GF-D8 (cell line): ENCODE data around the gene AMN1.

Experiments used
- DNase-seq: peaks from one replicate; lab custom pipeline; 2025; lab: John Stamatoyannopoulos, UW

Gene AMN1

DNA sequence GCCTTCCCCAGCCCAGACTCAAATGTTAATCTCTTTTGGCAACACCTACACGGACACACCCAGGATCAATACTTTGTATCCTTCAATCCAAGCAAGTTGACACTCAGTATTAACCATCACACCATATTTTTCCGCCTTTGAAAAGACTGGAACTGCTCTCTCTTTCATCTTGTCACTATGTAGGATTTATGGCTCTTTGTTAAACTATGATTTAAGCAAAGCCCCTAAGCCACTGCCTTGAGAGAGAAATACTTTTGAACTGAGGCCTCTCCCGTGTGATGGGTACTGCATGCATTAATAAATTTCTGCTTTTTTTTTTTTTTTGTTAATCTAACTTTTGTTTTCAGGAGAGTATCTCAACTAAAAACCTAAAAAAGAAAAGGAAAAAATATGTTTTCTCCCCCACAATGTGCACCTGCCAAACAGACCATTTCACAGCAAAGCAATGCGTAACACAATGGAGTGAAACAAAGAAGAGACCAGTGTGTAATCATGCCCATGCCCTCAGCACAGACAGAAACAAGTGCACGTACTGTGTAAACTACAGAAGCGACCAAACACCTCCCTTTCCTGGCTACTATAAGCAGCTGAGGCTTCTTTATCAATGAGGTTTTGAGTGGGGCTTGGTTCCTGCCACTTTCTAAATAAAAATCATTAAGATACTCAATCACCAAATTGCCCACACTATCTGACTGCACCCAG lies 97.6 kb downstream of the AMN1 start:
- no peak for DNase-seq

GRCh38 chr12:31629756-31630732 lies 98.8 kb downstream of the AMN1 start:
- no peak for DNase-seq

GRCh38 chr12:31627456-31628054 lies 101.3 kb downstream of the AMN1 start:
- DNase-seq, result no peak

DNA sequence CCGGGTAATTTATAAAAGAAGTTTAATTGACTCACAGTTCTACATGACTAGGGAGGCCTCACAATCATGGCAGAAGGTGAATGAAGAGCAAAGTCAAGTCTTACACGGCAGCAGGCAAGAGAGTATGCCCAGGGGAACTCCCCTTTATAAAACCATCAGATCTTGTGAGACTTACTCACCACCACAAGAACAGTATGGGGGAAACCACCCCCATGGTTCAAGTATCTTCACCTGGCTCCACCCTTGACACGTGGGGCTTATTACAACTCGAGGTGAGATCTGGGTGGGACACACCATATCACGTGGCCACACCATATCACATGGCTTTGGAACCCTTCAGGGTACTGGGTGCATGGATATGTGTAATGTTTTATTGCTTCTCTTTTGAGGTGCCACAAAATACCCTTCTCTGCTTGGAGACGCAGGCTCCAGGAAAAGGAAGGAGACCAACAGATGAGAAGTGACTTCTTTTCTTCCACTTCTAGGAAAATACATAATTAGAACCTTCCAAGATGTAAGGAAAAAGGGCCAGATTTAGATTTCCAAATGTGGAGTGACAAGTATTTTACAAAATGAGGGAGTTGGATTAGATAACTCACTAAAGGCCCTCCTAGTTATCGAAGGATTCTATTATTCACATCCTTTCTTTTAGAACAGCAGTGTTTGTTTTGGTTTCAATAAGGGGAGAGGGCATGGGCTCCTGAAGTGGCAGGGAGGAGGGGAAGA lies 102.4 kb downstream of the AMN1 start:
- DNase-seq, result no peak

GRCh38 chr12:31622038-31622437 lies 106.8 kb downstream of the AMN1 start:
- DNase-seq, result no peak
